ENCODE measurements around the gene DHRSX.

Gene DHRSX

GRCh38 chrX:2447484-2447883 is 53.3 kb downstream of the DHRSX start:
- H3K27ac ChIP-seq, result no peak overlapping the region
- TF ChIP-seq ZFX (IDR thresholded peaks at IDR 0.05) (no peak), CTCF (conservative IDR thresholded peaks at IDR 0.05) (no peak)

GRCh38 chrX:2446815-2447214 is 54.0 kb downstream of the DHRSX start:
- TF ChIP-seq ZFX (IDR thresholded peaks at IDR 0.05) (no peak), CTCF (conservative IDR thresholded peaks at IDR 0.05) (no peak)
- no peak overlapping the region for H3K27ac ChIP-seq

GRCh38 chrX:2445662-2446623 is 54.8 kb downstream of the DHRSX start:
- no peak for TF ChIP-seq CTCF (conservative IDR thresholded peaks at IDR 0.05)
- TF ChIP-seq ZFX (IDR thresholded peaks at IDR 0.05), result no peak
- no peak overlapping the region for H3K27ac ChIP-seq

- TF ChIP-seq CTCF (conservative IDR thresholded peaks at IDR 0.05) (no peak), ZFX (IDR thresholded peaks at IDR 0.05) (no peak)
- H3K27ac ChIP-seq, result no peak overlapping the region
These were observed 58.1 kb downstream of the DHRSX start for GRCh38 chrX:2442694-2443093.

- no peak overlapping the region for H3K27ac ChIP-seq
- TF ChIP-seq CTCF (conservative IDR thresholded peaks at IDR 0.05), result no peak
- no peak for TF ChIP-seq ZFX (IDR thresholded peaks at IDR 0.05)
These were observed 59.3 kb downstream of the DHRSX start for GRCh38 chrX:2441466-2441865.

- no peak overlapping the region for H3K27ac ChIP-seq
- TF ChIP-seq ZFX (IDR thresholded peaks at IDR 0.05) (no peak), CTCF (conservative IDR thresholded peaks at IDR 0.05) (no peak)
These were observed 61.2 kb downstream of the DHRSX start for GRCh38 chrX:2439613-2440012.

GRCh38 chrX:2435465-2435864 is 65.3 kb downstream of the DHRSX start:
- no peak for TF ChIP-seq CTCF (conservative IDR thresholded peaks at IDR 0.05)
- H3K27ac ChIP-seq, result no peak overlapping the region

Data from C4-2B (cell line).